ENCODE data around the gene ST6GALNAC6.

GRCh38 chr9:127887792-127888191 is 11.6 kb downstream of the ST6GALNAC6 start:
- TF ChIP-seq POLR2A (IDR thresholded peaks at IDR 0.05; ENCODE audit: low read length) = no peak
- no peak for TF ChIP-seq GATA1 (IDR thresholded peaks at IDR 0.05; ENCODE audit: low read depth, low read length)

Measured in erythroblast (primary cell).